Neural cell (in vitro differentiated cells): ENCODE data around the gene RBM34. TPM values are rescaled to one million over a fixed set of nuclear protein-coding genes. Genes with fewer than 3 reads are reported as not detected.

Source experiments
- H2AFZ ChIP-seq: fragments of 200-600, 300-800 bp; sonication (generic), shearing (Covaris generic); 2 replicates; pipeline ENCODE4 v1.6.0; 2014; ENCODE audit warnings: low read depth, mild to moderate bottlenecking, antibody characterized with exemption, low read length, moderate library complexity
- H3F3A ChIP-seq: fragments of 200-600 bp; shearing (Covaris generic); 2 replicates; pipeline ENCODE4 v1.6.1; 2016; ENCODE audit warnings: mild to moderate bottlenecking, moderate library complexity, mixed read lengths, antibody characterized with exemption, low read length; ENCODE audit not compliant: insufficient read depth, poor library complexity, severe bottlenecking
- H3K27ac ChIP-seq: fragments of 200-600, 300-800 bp; sonication (generic), shearing (Covaris generic); 2 replicates; pipeline ENCODE4 v1.5.1; 2014; ENCODE audit warnings: mild to moderate bottlenecking, low read length, moderate library complexity
- H3K27me3 ChIP-seq: fragments of 300-800, 200-600 bp; sonication (generic), shearing (Covaris generic); 2 replicates; pipeline ENCODE4 v1.6.0; 2014; ENCODE audit warnings: mild to moderate bottlenecking, low read depth, low read length, moderate library complexity; ENCODE audit not compliant: insufficient read depth
- H3K36me3 ChIP-seq: fragments of 300-800, 200-600 bp; sonication (generic), shearing (Covaris generic); 2 replicates; pipeline ENCODE4 v1.5.1; 2014; ENCODE audit warnings: mild to moderate bottlenecking, antibody characterized with exemption, low read length, moderate library complexity; ENCODE audit not compliant: insufficient read depth
- H3K4me2 ChIP-seq: fragments of 300-800, 200-600 bp; sonication (generic), shearing (Covaris generic); 2 replicates; pipeline ENCODE4 v1.6.0; 2014; ENCODE audit warnings: mild to moderate bottlenecking, low read length
- H3K4me3 ChIP-seq: fragments of 300-800, 200-600 bp; sonication (generic), shearing (Covaris generic); 2 replicates; pipeline ENCODE4 v1.5.1; 2014; ENCODE audit warnings: mild to moderate bottlenecking, low read length, moderate library complexity
- H3K79me2 ChIP-seq: fragments of 200-600 bp; shearing (Covaris generic); replicated peaks from 2 replicates; pipeline ENCODE4 v1.6.0; 2014; ENCODE audit warnings: mild to moderate bottlenecking, low read length, moderate library complexity; ENCODE audit not compliant: insufficient read depth
- H3K9ac ChIP-seq: fragments of 300-800, 200-600 bp; sonication (generic), shearing (Covaris generic); 2 replicates; pipeline ENCODE4 v1.6.1; 2016; ENCODE audit warnings: mild to moderate bottlenecking, low read length, mixed read lengths
- H3K9me2 ChIP-seq: fragments of 200-600 bp; shearing (Covaris generic); 2 replicates; pipeline ENCODE4 v1.6.1; 2016; ENCODE audit warnings: mild to moderate bottlenecking, low read length, mixed read lengths; ENCODE audit not compliant: insufficient read depth
- H3K9me3 ChIP-seq: fragments of 200-600, 300-800 bp; sonication (generic), shearing (Covaris generic); 2 replicates; pipeline ENCODE4 v1.6.1; 2016; ENCODE audit warnings: mild to moderate bottlenecking, mixed run types, low read length, moderate library complexity, mixed read lengths
- H4K20me1 ChIP-seq: fragments of 200-600 bp; shearing (Covaris generic); 2 replicates; pipeline ENCODE4 v1.6.1; 2016; ENCODE audit warnings: mild to moderate bottlenecking, mixed run types; ENCODE audit not compliant: insufficient read depth
- EP300 ChIP-seq: fragments of 450-650 bp; conservative IDR thresholded peaks from 2 replicates; pipeline ENCODE4 v1.6.1; 2014; ENCODE audit warnings: antibody characterized with exemption, mild to moderate bottlenecking, moderate library complexity; ENCODE audit not compliant: poor library complexity, severe bottlenecking
- EZH2 ChIP-seq: fragments of 200-600, 300-800 bp; shearing (Covaris generic), sonication (generic); IDR thresholded peaks from 2 replicates; pipeline ENCODE4 v1.6.1; 2014; ENCODE audit warnings: antibody characterized with exemption, low read length, borderline replicate concordance, mild to moderate bottlenecking; ENCODE audit not compliant: insufficient read depth, poor library complexity, severe bottlenecking
- MXI1 ChIP-seq: fragments of 450-650 bp; conservative IDR thresholded peaks from 2 replicates; pipeline ENCODE4 v1.6.1; 2014; ENCODE audit warnings: antibody characterized with exemption, mild to moderate bottlenecking; ENCODE audit not compliant: poor library complexity, severe bottlenecking
- POLR2AphosphoS5 ChIP-seq: IDR thresholded peaks from 2 replicates; pipeline ENCODE4 v1.6.1; 2012
- RAD21 ChIP-seq: fragments of 450-650 bp; conservative IDR thresholded peaks from 2 replicates; pipeline ENCODE4 v1.6.1; 2014; ENCODE audit warnings: antibody characterized with exemption, mild to moderate bottlenecking, moderate library complexity
- SMC3 ChIP-seq: fragments of 450-650 bp; conservative IDR thresholded peaks from 2 replicates; pipeline ENCODE4 v1.6.1; 2014; ENCODE audit warnings: antibody characterized with exemption, mild to moderate bottlenecking, moderate library complexity; ENCODE audit not compliant: poor library complexity
- TAF1 ChIP-seq: IDR thresholded peaks from 2 replicates; pipeline ENCODE4 v1.6.1; 2012; ENCODE audit warnings: low read depth
- polyA plus RNA-seq: library from polyadenylated mRNA; depleted of rRNA; stranded (reverse); fragments of >200 nt; gene quantifications from 2 replicates; pipeline ENCODE4 v1.2.3, GENCODE V29; 2014
- TF ChIP-seq, protein P1 (sequence below): IDR thresholded peaks from 2 replicates; pipeline ENCODE4 v1.6.1; 2012; ENCODE audit warnings: borderline replicate concordance
- TF ChIP-seq, protein P2 (sequence below): fragments of 450-650 bp; IDR thresholded peaks from 2 replicates; pipeline ENCODE4 v1.5.1; 2014; ENCODE audit warnings: antibody characterized with exemption, mild to moderate bottlenecking, moderate library complexity; ENCODE audit not compliant: poor library complexity, severe bottlenecking

RBM34 gene
- polyA plus RNA-seq, 1 donor from 2014 or later: 128 TPM

DNA sequence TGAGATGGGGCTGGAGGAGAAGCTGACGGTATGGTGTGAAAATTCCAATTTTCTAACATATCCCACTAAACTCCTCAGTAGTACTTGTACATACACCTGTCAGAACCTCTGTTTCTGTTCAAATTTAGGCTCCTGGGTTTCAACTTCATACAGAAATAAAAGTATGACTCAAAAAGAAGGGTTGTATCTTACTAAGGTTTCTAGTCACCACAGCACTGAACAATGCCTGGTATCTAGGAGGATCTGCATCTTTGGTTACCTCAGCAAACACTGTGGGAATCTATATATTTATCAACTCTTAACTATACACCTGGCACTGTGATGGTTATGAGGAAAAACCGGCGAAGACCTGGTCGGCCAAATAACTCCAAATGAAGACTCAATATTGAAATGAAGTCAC, 13.8 kb downstream of the RBM34 start:
- Histone ChIP-seq H3F3A (no peaks in the 10 kb centered on the region), H3K4me3 (no peak overlapping the region), H3K9ac (no peak overlapping the region), H3K27ac (no peak overlapping the region), H2AFZ (no peak overlapping the region), H3K9me3 (no peaks in the 10 kb centered on the region), H3K79me2 (no peaks in the 10 kb centered on the region), H3K4me2 (no peak overlapping the region), H4K20me1 (no peaks in the 10 kb centered on the region), H3K9me2 (no peaks in the 10 kb centered on the region), H3K27me3 (no peaks in the 10 kb centered on the region), H3K36me3 (peaks cover 4% of the 10 kb centered on the region)
- TF ChIP-seq POLR2AphosphoS5: no peak
- no peak for TF ChIP-seq RAD21
- no peak for TF ChIP-seq EP300
- no peak for TF ChIP-seq SMC3
- TF ChIP-seq, protein P1, sequence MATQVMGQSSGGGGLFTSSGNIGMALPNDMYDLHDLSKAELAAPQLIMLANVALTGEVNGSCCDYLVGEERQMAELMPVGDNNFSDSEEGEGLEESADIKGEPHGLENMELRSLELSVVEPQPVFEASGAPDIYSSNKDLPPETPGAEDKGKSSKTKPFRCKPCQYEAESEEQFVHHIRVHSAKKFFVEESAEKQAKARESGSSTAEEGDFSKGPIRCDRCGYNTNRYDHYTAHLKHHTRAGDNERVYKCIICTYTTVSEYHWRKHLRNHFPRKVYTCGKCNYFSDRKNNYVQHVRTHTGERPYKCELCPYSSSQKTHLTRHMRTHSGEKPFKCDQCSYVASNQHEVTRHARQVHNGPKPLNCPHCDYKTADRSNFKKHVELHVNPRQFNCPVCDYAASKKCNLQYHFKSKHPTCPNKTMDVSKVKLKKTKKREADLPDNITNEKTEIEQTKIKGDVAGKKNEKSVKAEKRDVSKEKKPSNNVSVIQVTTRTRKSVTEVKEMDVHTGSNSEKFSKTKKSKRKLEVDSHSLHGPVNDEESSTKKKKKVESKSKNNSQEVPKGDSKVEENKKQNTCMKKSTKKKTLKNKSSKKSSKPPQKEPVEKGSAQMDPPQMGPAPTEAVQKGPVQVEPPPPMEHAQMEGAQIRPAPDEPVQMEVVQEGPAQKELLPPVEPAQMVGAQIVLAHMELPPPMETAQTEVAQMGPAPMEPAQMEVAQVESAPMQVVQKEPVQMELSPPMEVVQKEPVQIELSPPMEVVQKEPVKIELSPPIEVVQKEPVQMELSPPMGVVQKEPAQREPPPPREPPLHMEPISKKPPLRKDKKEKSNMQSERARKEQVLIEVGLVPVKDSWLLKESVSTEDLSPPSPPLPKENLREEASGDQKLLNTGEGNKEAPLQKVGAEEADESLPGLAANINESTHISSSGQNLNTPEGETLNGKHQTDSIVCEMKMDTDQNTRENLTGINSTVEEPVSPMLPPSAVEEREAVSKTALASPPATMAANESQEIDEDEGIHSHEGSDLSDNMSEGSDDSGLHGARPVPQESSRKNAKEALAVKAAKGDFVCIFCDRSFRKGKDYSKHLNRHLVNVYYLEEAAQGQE: no peak
- TF ChIP-seq MXI1: no peak
- no peak for TF ChIP-seq EZH2

DNA sequence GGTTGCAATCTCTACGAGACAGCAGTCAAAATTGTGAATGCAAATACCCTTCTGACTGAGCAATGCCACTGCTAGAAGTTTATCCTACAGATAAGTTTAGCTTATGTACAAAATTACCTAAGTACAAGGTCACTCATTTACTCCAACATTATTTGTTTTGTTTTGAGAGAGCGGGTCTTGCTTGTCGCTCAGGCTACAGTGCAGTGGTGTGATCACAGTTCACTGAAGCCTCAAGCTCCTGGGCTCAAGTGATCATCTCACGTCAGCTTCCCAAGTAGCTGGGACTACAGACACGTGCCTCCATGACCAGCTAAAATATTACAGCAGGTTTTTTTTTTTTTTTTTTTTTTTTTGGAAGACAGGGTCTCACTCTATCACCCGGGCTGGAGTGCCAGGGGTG, 15.4 kb downstream of the RBM34 start:
- H3K27me3 ChIP-seq: no peaks in the 10 kb centered on the region
- H3F3A ChIP-seq: no peaks in the 10 kb centered on the region
- H2AFZ ChIP-seq: no peak overlapping the region
- H3K9ac ChIP-seq: no peak overlapping the region
- H3K79me2 ChIP-seq: no peaks in the 10 kb centered on the region
- no peaks in the 10 kb centered on the region for H4K20me1 ChIP-seq
- no peak overlapping the region for H3K4me2 ChIP-seq
- TF ChIP-seq POLR2AphosphoS5 (no peak), MXI1 (no peak), SMC3 (no peak), EZH2 (no peak), EP300 (no peak), TAF1 (no peak), RAD21 (no peak)
- TF ChIP-seq, protein P2, sequence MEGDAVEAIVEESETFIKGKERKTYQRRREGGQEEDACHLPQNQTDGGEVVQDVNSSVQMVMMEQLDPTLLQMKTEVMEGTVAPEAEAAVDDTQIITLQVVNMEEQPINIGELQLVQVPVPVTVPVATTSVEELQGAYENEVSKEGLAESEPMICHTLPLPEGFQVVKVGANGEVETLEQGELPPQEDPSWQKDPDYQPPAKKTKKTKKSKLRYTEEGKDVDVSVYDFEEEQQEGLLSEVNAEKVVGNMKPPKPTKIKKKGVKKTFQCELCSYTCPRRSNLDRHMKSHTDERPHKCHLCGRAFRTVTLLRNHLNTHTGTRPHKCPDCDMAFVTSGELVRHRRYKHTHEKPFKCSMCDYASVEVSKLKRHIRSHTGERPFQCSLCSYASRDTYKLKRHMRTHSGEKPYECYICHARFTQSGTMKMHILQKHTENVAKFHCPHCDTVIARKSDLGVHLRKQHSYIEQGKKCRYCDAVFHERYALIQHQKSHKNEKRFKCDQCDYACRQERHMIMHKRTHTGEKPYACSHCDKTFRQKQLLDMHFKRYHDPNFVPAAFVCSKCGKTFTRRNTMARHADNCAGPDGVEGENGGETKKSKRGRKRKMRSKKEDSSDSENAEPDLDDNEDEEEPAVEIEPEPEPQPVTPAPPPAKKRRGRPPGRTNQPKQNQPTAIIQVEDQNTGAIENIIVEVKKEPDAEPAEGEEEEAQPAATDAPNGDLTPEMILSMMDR: no peak
- TF ChIP-seq, protein P1: no peak
- peaks cover 4% of the 10 kb centered on the region for H3K36me3 ChIP-seq
- no peak overlapping the region for H3K27ac ChIP-seq
- H3K9me2 ChIP-seq: no peaks in the 10 kb centered on the region
- no peaks in the 10 kb centered on the region for H3K9me3 ChIP-seq
- no peak overlapping the region for H3K4me3 ChIP-seq
